Psoas muscle (tissue), 7 donors: ENCODE measurements around the gene TARP.
"Not testable (repeated sequence)": the region's sequence is repeated elsewhere in the genome, so short reads cannot be mapped to it uniquely, and the experiment has no call there.

Source experiments
- ATAC-seq, 4 donors: fragments of 200-7000 bp; cut with Tn5 transposase; one replicate each; pipeline ENCODE4 v1.9.1; 2020; ENCODE audit warnings: moderate library complexity in 3 of 4, mild to moderate bottlenecking in 2 of 4
- DNase-seq, 2 donors: peaks; one replicate each; pipeline ENCODE4 v3.0.0-alpha.2; 2020
- H3K27ac ChIP-seq: fragments of 200-600 bp; one replicate; pipeline ENCODE4 v1.8.0; 2022
- H3K27me3 ChIP-seq, 3 donors: fragments of 200-600 bp in 1 of 3; one replicate each; pipeline versions ENCODE4 v1.6.1 to v1.8.0; 2013 to 2022; ENCODE audit warnings: low read length in 2 of 3, mild to moderate bottlenecking in 2 of 3, moderate library complexity in 1 of 3; ENCODE audit not compliant: insufficient read depth in 3 of 3
- H3K36me3 ChIP-seq, 2 donors: fragments of 200-600 bp in 1 of 2; one replicate each; pipeline versions ENCODE4 v1.6.1 to v1.8.0; 2013 to 2022; ENCODE audit warnings: low read depth in 1 of 2, mild to moderate bottlenecking in 1 of 2, moderate library complexity in 1 of 2; ENCODE audit not compliant: insufficient read depth in 1 of 2
- H3K4me1 ChIP-seq: fragments of 200-600 bp; one replicate; pipeline ENCODE4 v1.8.0; 2022
- H3K4me3 ChIP-seq: fragments of 200-600 bp; one replicate; pipeline ENCODE4 v1.8.0; 2022; ENCODE audit warnings: mild to moderate bottlenecking
- H3K9me3 ChIP-seq: fragments of 200-600 bp; one replicate; pipeline ENCODE4 v1.8.0; 2022
- WGBS, 3 donors: extraction: QIAGEN DNeasy Blood & Tissue Kit; methylation state at CpG; one replicate each; pipeline versions ENCODE4 v1.1.6 to v1.1.7; 2013; 5-methylcytosine and 5-hydroxymethylcytosine counted together
- intact Hi-C, 2 donors: fragments of 100-400 bp; cut with DNase I; formaldehyde crosslinking; loops; one replicate each; pipeline versions ENCODE4 v1.11.0 to v1.14.2; 2022
- TF ChIP-seq, protein P1 (sequence below): fragments of 200-600 bp; IDR thresholded peaks from one replicate; pipeline ENCODE4 v1.8.0; 2022; ENCODE audit warnings: antibody characterized with exemption
- donor health status: healthy with polysubstance abuse.
- donor health status: DM: no; HTN: no; CAD: no; lungs with moderate emphysema.
- donor health status: Bipolar disorder and iron deficiency.
- donor health status: healthy.
- donor health status: DM: yes; HTN: yes; CAD: no.
- donor health status: DM: no; HTN: no; CAD: no.
- donor health status: DM: yes; HTN: yes; CAD: no.

TARP gene

DNA sequence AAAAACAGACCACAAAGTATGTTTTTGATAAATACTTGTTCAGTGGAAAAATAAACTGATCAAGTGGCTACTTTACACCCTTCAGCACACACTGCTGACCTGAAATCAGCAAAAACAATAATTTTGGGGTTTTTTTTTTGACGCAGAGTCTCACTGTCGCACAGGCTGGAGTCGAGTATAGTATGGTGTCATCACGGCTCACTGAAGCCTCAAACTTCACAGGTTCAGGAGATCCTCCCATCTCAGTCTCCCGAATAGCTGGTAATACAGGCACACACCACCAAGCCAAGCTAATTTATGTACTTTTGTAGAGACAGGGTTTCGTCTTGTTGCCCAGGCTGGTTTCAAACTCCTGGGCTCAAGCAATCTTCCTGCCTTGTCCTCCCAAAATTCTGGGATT, 30.6 kb downstream of the TARP start:
- Histone ChIP-seq H3K4me1 (no peaks in the 10 kb centered on the region), H3K27me3 (no peaks in the 10 kb centered on the region), H3K27ac (no peak overlapping the region), H3K36me3 (no peaks in the 10 kb centered on the region), H3K4me3 (no peak overlapping the region), H3K9me3 (no peaks in the 10 kb centered on the region)
- DNase-seq (no peak), ATAC-seq (no peak)
- WGBS, 3 donors = 82 to 89% (median 87%) methylated on average over 6 of the region's 6 CpGs
- TF ChIP-seq, protein P1, sequence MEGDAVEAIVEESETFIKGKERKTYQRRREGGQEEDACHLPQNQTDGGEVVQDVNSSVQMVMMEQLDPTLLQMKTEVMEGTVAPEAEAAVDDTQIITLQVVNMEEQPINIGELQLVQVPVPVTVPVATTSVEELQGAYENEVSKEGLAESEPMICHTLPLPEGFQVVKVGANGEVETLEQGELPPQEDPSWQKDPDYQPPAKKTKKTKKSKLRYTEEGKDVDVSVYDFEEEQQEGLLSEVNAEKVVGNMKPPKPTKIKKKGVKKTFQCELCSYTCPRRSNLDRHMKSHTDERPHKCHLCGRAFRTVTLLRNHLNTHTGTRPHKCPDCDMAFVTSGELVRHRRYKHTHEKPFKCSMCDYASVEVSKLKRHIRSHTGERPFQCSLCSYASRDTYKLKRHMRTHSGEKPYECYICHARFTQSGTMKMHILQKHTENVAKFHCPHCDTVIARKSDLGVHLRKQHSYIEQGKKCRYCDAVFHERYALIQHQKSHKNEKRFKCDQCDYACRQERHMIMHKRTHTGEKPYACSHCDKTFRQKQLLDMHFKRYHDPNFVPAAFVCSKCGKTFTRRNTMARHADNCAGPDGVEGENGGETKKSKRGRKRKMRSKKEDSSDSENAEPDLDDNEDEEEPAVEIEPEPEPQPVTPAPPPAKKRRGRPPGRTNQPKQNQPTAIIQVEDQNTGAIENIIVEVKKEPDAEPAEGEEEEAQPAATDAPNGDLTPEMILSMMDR = no peak
- intact Hi-C loops = no loop called here

DNA sequence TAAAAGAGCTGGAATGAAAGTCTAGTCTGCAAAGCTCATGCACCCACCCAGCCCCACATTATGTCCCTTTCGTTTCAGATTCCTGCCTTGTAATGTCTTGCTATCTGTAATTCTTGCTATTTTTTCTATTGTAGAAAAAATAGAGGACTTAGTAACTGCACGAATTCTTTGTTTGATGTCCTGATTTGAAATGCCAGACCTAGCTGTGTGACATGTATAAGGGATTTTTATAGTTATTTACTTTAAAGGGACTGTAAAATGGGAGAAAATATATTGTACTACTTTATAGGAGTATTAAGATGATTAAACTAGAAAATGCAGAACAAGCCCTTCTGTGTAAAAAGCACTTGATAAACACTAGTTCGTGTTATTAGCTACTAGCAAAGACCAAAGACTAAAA, 32.4 kb downstream of the TARP start:
- Histone ChIP-seq H3K27me3 (no peaks in the 10 kb centered on the region), H3K4me1 (no peaks in the 10 kb centered on the region), H3K4me3 (no peak overlapping the region), H3K27ac (no peak overlapping the region), H3K9me3 (no peaks in the 10 kb centered on the region), H3K36me3 (no peaks in the 10 kb centered on the region)
- ATAC-seq (no peak), DNase-seq (no peak)
- TF ChIP-seq, protein P1 = no peak
- intact Hi-C loops = no loop called here
- 73 to 83% (median 76%) methylated on average over 3 of the region's 3 CpGs for WGBS, 3 donors

DNA sequence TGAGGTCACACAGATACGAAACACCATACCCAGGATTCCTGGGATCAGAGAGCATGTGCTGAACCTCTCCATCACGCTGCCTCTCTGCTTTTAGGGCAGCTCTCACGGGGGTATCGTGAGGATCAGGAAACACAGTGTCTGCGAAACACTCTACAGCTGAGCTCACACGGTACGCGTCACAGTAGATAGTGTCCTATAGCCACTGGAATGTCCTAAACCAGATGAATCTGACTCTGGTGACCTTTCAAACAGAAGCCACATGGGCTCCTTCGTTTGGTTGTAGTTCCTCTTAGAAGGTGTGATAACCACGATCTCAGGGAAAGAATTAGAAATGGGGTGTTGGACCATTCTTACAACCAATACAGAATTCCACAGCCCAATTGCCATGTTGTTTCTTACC, 34.3 kb downstream of the TARP start:
- DNase-seq = not testable (repeated sequence)

DNA sequence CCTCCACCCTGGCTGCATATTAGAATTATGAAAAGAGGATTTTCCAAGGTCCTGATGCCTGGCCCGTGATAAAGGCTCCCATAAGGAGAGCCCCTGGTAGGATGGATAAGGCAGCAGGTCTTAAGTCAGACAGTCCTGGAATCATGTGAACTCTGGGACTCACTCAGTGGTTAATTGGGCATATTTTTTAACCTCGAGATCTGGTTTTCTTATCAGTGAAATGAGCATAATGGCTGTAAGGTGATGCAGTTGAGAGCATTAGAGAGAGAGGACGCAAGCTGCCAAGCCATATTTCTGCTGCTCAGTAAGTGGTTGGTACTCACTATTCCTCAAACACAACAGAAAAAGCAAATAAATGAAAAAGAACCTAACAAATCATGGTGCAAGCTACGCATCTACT, 37.8 kb downstream of the TARP start:
- intact Hi-C loops = no loop called here
- DNase-seq = no peak
- no peaks in the 10 kb centered on the region for H3K4me1 ChIP-seq
- H3K9me3 ChIP-seq = no peaks in the 10 kb centered on the region
- 73 to 74% (median 74%) methylated on average over 4 of the region's 4 CpGs for WGBS, 3 donors
- H3K27ac ChIP-seq = no peak overlapping the region
- no peaks in the 10 kb centered on the region for H3K27me3 ChIP-seq
- H3K36me3 ChIP-seq = peaks cover 0 to 6% of the 10 kb centered on the region in 2 donors
- ATAC-seq = no peak
- TF ChIP-seq, protein P1 = no peak
- H3K4me3 ChIP-seq = no peak overlapping the region

More for the DNA sequence above, 34.3 kb downstream of the TARP start:
- H3K27ac ChIP-seq, H3K27me3 ChIP-seq, H3K4me3 ChIP-seq, H3K9me3 ChIP-seq, intact Hi-C loops, H3K4me1 ChIP-seq, ATAC-seq, H3K36me3 ChIP-seq: not testable (repeated sequence)
- 82 to 87% (median 85%) methylated on average over 10 of the region's 10 CpGs for WGBS, 3 donors

DNA sequence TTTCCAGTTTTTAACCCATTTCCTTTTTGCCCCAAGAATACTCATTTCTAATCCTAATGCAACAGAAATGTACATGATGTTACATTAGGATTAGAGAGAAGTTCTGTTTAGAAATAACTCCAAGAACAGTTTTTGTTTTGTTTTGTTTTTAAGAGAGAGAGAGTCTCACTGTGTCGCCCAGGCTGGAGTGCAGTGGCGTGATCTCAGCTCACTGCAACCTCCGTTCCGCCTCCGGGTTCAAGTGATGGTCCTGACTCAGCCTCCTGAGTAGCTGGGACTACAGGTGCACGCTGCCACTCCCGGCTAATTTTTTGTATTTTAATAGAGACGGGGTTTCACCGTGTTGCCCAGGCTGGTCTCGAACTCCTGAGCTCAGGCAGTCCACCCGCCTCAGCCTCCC, 38.7 kb downstream of the TARP start:
- H3K9me3 ChIP-seq, H3K27me3 ChIP-seq, ATAC-seq, intact Hi-C loops, H3K27ac ChIP-seq, DNase-seq, H3K4me3 ChIP-seq, H3K4me1 ChIP-seq: not testable (repeated sequence)
- WGBS, 3 donors = 88 to 96% (median 94%) methylated on average over 11 of the region's 11 CpGs
- H3K36me3 ChIP-seq = peaks cover 2 to 14% of the 10 kb centered on the region in 2 donors
